IMR-90 (cell line): ENCODE measurements around the gene CDC5L.

Experiments used
- BHLHE40 ChIP-seq: fragments of 150-350 bp; IDR thresholded peaks from 2 replicates; pipeline ENCODE4 v1.6.1; 2016; ENCODE audit warnings: mild to moderate bottlenecking, low read depth, low read length
- CEBPB ChIP-seq: IDR thresholded peaks from 2 replicates; pipeline ENCODE4 v1.6.1; 2012; ENCODE audit warnings: low read depth, low read length, improper control_type of control experiment
- CTCF ChIP-seq: conservative IDR thresholded peaks from 2 replicates; pipeline ENCODE4 v1.5.1; 2012; ENCODE audit warnings: mild to moderate bottlenecking, low read depth, low read length, improper control_type of control experiment
- MAFK ChIP-seq: IDR thresholded peaks from 2 replicates; pipeline ENCODE4 v1.6.1; 2012; ENCODE audit warnings: low read depth, low read length, improper control_type of control experiment
- MAZ ChIP-seq: IDR thresholded peaks from 2 replicates; pipeline ENCODE4 v1.6.1; 2012; ENCODE audit warnings: low read depth, mild to moderate bottlenecking, low read length, improper control_type of control experiment, moderate library complexity, borderline replicate concordance
- MXI1 ChIP-seq: IDR thresholded peaks from 2 replicates; pipeline ENCODE4 v1.6.1; 2012; ENCODE audit warnings: low read depth, mild to moderate bottlenecking, low read length, moderate library complexity, borderline replicate concordance
- NFE2L2 ChIP-seq: fragments of 150-350 bp; IDR thresholded peaks from 2 replicates; pipeline ENCODE4 v1.6.1; 2016; ENCODE audit warnings: low read depth, mild to moderate bottlenecking, low read length
- POLR2A ChIP-seq: IDR thresholded peaks from 2 replicates; pipeline ENCODE4 v1.6.1; 2012; ENCODE audit warnings: mild to moderate bottlenecking, low read depth, low read length
- RAD21 ChIP-seq: IDR thresholded peaks from 2 replicates; pipeline ENCODE4 v1.6.1; 2012; ENCODE audit warnings: low read length, improper control_type of control experiment
- RCOR1 ChIP-seq: IDR thresholded peaks from 2 replicates; pipeline ENCODE4 v1.6.1; 2012; ENCODE audit warnings: mild to moderate bottlenecking, low read length, improper control_type of control experiment; ENCODE audit not compliant: insufficient replicate concordance
- RFX5 ChIP-seq: IDR thresholded peaks from 2 replicates; pipeline ENCODE4 v1.8.0; 2012; ENCODE audit warnings: low read depth, mild to moderate bottlenecking, low read length, moderate library complexity
- SMC3 ChIP-seq: fragments of 150-350 bp; IDR thresholded peaks from 2 replicates; pipeline ENCODE4 v1.6.1; 2016; ENCODE audit warnings: low read depth, mild to moderate bottlenecking, antibody characterized with exemption, low read length, moderate library complexity
- TF ChIP-seq, protein P1 (sequence below): fragments of 150-350 bp; IDR thresholded peaks from 2 replicates; pipeline ENCODE4 v1.6.1; 2016; ENCODE audit warnings: low read depth, mild to moderate bottlenecking, low read length, moderate library complexity, borderline replicate concordance

DNA sequence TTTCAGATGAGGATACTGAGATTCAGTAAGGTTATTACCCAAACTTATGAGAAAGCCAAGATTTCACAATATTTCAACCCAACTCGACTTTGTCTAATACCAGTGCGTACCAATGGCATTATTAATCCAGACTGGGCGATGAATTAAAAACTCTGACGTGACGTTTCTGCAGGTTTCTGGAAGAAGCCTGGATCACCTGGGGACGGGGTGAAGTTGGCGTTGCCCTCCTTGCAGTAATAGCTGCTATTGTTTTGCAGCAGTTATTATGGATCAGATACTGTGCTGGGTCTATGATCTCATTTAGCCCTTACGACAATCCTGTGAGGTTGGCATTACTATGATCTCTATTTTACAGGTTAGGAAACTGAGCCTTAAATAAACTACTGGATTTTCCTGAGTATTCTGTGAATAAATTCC lies 569 bp upstream of the CDC5L start:
- no peak for TF ChIP-seq MXI1
- no peak for TF ChIP-seq CTCF
- TF ChIP-seq, protein P1, sequence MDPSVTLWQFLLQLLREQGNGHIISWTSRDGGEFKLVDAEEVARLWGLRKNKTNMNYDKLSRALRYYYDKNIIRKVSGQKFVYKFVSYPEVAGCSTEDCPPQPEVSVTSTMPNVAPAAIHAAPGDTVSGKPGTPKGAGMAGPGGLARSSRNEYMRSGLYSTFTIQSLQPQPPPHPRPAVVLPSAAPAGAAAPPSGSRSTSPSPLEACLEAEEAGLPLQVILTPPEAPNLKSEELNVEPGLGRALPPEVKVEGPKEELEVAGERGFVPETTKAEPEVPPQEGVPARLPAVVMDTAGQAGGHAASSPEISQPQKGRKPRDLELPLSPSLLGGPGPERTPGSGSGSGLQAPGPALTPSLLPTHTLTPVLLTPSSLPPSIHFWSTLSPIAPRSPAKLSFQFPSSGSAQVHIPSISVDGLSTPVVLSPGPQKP: no peak
- no peak for TF ChIP-seq POLR2A
- TF ChIP-seq MAZ: no peak
- no peak for TF ChIP-seq RFX5
- TF ChIP-seq NFE2L2: no peak
- no peak for TF ChIP-seq RCOR1
- no peak for TF ChIP-seq BHLHE40
- no peak for TF ChIP-seq RAD21
- TF ChIP-seq SMC3: no peak
- peak; percentile 87 for TF ChIP-seq CEBPB
- TF ChIP-seq MAFK: no peak
